ENCODE results near the gene OLFML2B.

Gene OLFML2B

GRCh38 chr1:161943737-161944136 lies 79.9 kb downstream of the OLFML2B start:
- DNase-seq: no peak

GRCh38 chr1:161941726-161942436 lies 81.8 kb downstream of the OLFML2B start:
- DNase-seq: no peak

- DNase-seq: no peak
Measured at GRCh38 chr1:161940866-161941591, 82.6 kb downstream of the OLFML2B start.

- DNase-seq: no peak
Measured at GRCh38 chr1:161936786-161937185, 86.9 kb downstream of the OLFML2B start.

GRCh38 chr1:161935264-161935663 lies 88.4 kb downstream of the OLFML2B start:
- no peak for DNase-seq

GRCh38 chr1:161933592-161934588 lies 89.8 kb downstream of the OLFML2B start:
- peak; percentile 39 for DNase-seq
